GM21723 (cell line): ENCODE results near the gene MAP3K5.
"Not testable (repeated sequence)": the region's sequence is repeated elsewhere in the genome, so short reads cannot be mapped to it uniquely, and the experiment has no call there.

Experiments used
- ATAC-seq: cut with Tn5 transposase; IDR thresholded peaks from one replicate; pipeline ENCODE4 v1.9.1; 2021; ENCODE audit warnings: mild to moderate bottlenecking, moderate library complexity; ENCODE audit not compliant: unreplicated experiment

Gene MAP3K5

GRCh38 chr6:136696238-136696637, 96.0 kb downstream of the MAP3K5 start:
- ATAC-seq: no peak

GRCh38 chr6:136695412-136695811, 96.9 kb downstream of the MAP3K5 start:
- no peak for ATAC-seq

- no peak for ATAC-seq
Measured at GRCh38 chr6:136693090-136693489, 99.2 kb downstream of the MAP3K5 start.

- not testable (repeated sequence) for ATAC-seq
Measured at GRCh38 chr6:136687894-136688293, 104.4 kb downstream of the MAP3K5 start.

- no peak for ATAC-seq
Measured at GRCh38 chr6:136685540-136686108, 106.7 kb downstream of the MAP3K5 start.

GRCh38 chr6:136684466-136684865, 107.8 kb downstream of the MAP3K5 start:
- ATAC-seq: no peak

GRCh38 chr6:136683209-136683941, 108.9 kb downstream of the MAP3K5 start:
- ATAC-seq: no peak

GRCh38 chr6:136682292-136682691, 110.0 kb downstream of the MAP3K5 start:
- ATAC-seq: no peak

GRCh38 chr6:136677822-136678221, 114.5 kb downstream of the MAP3K5 start:
- ATAC-seq: no peak

- ATAC-seq: no peak
Measured at GRCh38 chr6:136677344-136677743, 114.9 kb downstream of the MAP3K5 start.

GRCh38 chr6:136676075-136676474, 116.2 kb downstream of the MAP3K5 start:
- no peak for ATAC-seq

- ATAC-seq: no peak
Measured at GRCh38 chr6:136673571-136673970, 118.7 kb downstream of the MAP3K5 start.

GRCh38 chr6:136672144-136672543, 120.1 kb downstream of the MAP3K5 start:
- no peak for ATAC-seq

- no peak for ATAC-seq
Measured at GRCh38 chr6:136669299-136669699, 123.0 kb downstream of the MAP3K5 start.

- ATAC-seq: no peak
Measured at GRCh38 chr6:136668571-136668970, 123.7 kb downstream of the MAP3K5 start.

GRCh38 chr6:136666041-136666440, 126.2 kb downstream of the MAP3K5 start:
- ATAC-seq: no peak

GRCh38 chr6:136662347-136663237, 129.7 kb downstream of the MAP3K5 start:
- no peak for ATAC-seq

- ATAC-seq: no peak
Measured at GRCh38 chr6:136660727-136661126, 131.6 kb downstream of the MAP3K5 start.

GRCh38 chr6:136659991-136660499, 132.2 kb downstream of the MAP3K5 start:
- no peak for ATAC-seq

- no peak for ATAC-seq
Measured at GRCh38 chr6:136658711-136659110, 133.6 kb downstream of the MAP3K5 start.

- no peak for ATAC-seq
Measured at GRCh38 chr6:136657666-136658065, 134.6 kb downstream of the MAP3K5 start.
